HL-60 (cell line): ENCODE measurements around the gene BACH1.

Experiments
- DNase-seq, 2 experiments: peaks; one replicate each; pipeline ENCODE4 v3.0.0-alpha.2; 2010 to 2020; ENCODE audit warnings: low read depth in 1 of 2, low spot score in 1 of 2
- H3K27ac ChIP-seq: fragments of 250-450 bp; sonication (Bioruptor Pico); replicated peaks from 2 replicates; pipeline ENCODE4 v1.5.1; 2020; ENCODE audit warnings: mild to moderate bottlenecking, moderate library complexity
- H3K27me3 ChIP-seq: fragments of 250-450 bp; sonication (Bioruptor Pico); 2 replicates; pipeline ENCODE4 v1.5.1; 2021; ENCODE audit warnings: mild to moderate bottlenecking, moderate library complexity; ENCODE audit not compliant: insufficient read depth, poor library complexity, severe bottlenecking
- H3K4me3 ChIP-seq: replicated peaks from 2 replicates; pipeline ENCODE4 v1.5.1; 2011; ENCODE audit warnings: mild to moderate bottlenecking, control low read depth, low read length; ENCODE audit not compliant: insufficient read depth
- CTCF ChIP-seq: IDR thresholded peaks from one replicate; pipeline ENCODE4 v1.5.1; 2011; ENCODE audit warnings: low read length, control low read depth, inconsistent platforms; ENCODE audit not compliant: insufficient read depth
- GABPA ChIP-seq: IDR thresholded peaks from 2 replicates; pipeline ENCODE4 v1.6.1; 2012; ENCODE audit warnings: low read depth
- POLR2AphosphoS5 ChIP-seq: IDR thresholded peaks from 2 replicates; pipeline ENCODE4 v1.6.1; 2012; ENCODE audit warnings: low read depth
- REST ChIP-seq: IDR thresholded peaks from 2 replicates; pipeline ENCODE4 v1.6.1; 2012; ENCODE audit warnings: low read depth; ENCODE audit not compliant: insufficient replicate concordance
- SPI1 ChIP-seq: IDR thresholded peaks from 2 replicates; pipeline ENCODE4 v1.6.1; 2012; ENCODE audit warnings: low read depth, mild to moderate bottlenecking, borderline replicate concordance

BACH1 gene

DNA sequence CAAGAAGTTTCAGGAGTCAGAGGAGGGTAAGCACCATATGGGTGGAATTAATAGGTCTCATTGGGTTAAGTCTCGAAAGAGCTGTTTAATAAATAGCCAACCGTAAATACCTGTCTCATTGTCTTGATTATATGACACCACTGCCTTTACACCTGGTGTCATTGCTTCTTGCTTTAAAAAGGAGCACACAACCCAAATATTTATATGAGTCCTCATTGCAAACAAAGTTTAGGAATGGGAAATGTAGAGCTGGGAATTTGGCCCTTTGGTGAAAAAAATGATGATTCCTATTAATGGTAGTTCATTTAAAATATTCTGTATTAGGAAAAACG is 2.1 kb downstream of the BACH1 start:
- Histone ChIP-seq H3K27ac (peak overlapping the region; percentile 85), H3K4me3 (peak overlapping the region; percentile 72), H3K27me3 (no peaks in the 10 kb centered on the region)
- no peak for DNase-seq
- TF ChIP-seq GABPA: no peak
- TF ChIP-seq CTCF: no peak
- TF ChIP-seq SPI1: no peak
- TF ChIP-seq REST: no peak
- no peak for TF ChIP-seq POLR2AphosphoS5

DNA sequence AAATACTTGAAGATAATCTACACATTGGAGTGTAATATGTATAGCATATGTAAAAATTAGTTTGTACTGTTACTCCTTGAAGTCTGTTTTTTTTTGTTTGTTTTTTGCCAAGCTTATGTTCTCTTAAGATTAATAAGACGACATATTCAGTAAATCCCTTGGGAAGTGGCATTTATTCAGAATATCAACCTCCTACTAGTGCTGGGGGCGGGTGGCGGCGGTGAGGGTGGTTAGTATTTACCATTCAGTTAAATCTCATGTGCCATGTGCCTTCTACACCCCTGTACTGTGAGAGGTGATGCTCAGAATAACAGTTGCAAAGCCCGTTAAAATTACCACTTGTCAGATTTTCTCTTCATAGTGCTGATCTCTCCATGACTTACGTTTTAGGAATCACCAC is 3.0 kb downstream of the BACH1 start:
- no peak for DNase-seq
- no peak overlapping the region for H3K4me3 ChIP-seq
- H3K27ac ChIP-seq: no peak overlapping the region
- no peak for TF ChIP-seq CTCF
- TF ChIP-seq SPI1: no peak
- no peak for TF ChIP-seq REST
- TF ChIP-seq POLR2AphosphoS5: no peak
- TF ChIP-seq GABPA: no peak
- no peaks in the 10 kb centered on the region for H3K27me3 ChIP-seq

- Histone ChIP-seq H3K27ac (no peak overlapping the region), H3K4me3 (no peak overlapping the region), H3K27me3 (no peaks in the 10 kb centered on the region)
- TF ChIP-seq POLR2AphosphoS5: no peak
- no peak for TF ChIP-seq CTCF
- TF ChIP-seq SPI1: no peak
- no peak for TF ChIP-seq GABPA
- peak in 1 of 2 experiments; percentile 6 for DNase-seq
Observed at GRCh38 chr21:29302359-29302875, 3.7 kb downstream of the BACH1 start.

DNA sequence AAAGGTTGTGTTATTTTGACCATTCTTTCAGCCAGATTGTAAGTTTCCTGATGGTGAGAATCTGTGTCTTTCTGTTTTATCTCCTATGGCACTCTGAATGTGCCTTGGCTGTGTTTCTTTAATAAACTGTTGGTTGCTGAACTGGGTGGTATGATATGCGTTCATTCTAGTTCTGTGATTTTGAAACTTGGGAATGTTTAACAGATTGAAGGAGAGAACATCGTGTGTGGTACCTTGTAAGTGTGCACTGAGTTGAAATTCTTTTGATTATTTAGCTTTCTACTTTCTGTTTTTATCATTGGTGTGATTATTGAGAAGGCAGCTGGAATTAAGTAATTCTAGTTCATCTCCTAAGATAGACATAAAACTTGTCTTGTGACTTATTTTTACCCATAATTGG is 4.6 kb downstream of the BACH1 start:
- Histone ChIP-seq H3K27ac (no peak overlapping the region), H3K27me3 (no peaks in the 10 kb centered on the region), H3K4me3 (no peak overlapping the region)
- no peak for TF ChIP-seq GABPA
- no peak for TF ChIP-seq SPI1
- TF ChIP-seq REST: no peak
- TF ChIP-seq CTCF: no peak
- no peak for TF ChIP-seq POLR2AphosphoS5
- no peak for DNase-seq
